Suprapubic skin (tissue), 4 donors: Measurements from ENCODE around the gene ZNF213.

ENCODE experiments used
- EP300 ChIP-seq: sonication (generic); formaldehyde crosslinking; IDR thresholded peaks from one replicate; pipeline ENCODE4 v1.6.1; 2017; ENCODE audit warnings: antibody characterized with exemption
- POLR2AphosphoS5 ChIP-seq, 3 donors: sonication (generic); formaldehyde crosslinking; IDR thresholded peaks; one replicate each; pipeline ENCODE4 v1.6.1; 2017; ENCODE audit warnings: antibody characterized with exemption in 3 of 3
- TF ChIP-seq, protein P1 (sequence below), 2 donors: fragments of 200-600 bp in 1 of 2; fragments of 450-650 bp in 1 of 2; sonication (generic) in 1 of 2; IDR thresholded peaks; one replicate each; pipeline ENCODE4 v1.5.1; 2016 to 2019; ENCODE audit warnings: antibody characterized with exemption in 2 of 2, mild to moderate bottlenecking in 1 of 2, moderate library complexity in 1 of 2

DNA sequence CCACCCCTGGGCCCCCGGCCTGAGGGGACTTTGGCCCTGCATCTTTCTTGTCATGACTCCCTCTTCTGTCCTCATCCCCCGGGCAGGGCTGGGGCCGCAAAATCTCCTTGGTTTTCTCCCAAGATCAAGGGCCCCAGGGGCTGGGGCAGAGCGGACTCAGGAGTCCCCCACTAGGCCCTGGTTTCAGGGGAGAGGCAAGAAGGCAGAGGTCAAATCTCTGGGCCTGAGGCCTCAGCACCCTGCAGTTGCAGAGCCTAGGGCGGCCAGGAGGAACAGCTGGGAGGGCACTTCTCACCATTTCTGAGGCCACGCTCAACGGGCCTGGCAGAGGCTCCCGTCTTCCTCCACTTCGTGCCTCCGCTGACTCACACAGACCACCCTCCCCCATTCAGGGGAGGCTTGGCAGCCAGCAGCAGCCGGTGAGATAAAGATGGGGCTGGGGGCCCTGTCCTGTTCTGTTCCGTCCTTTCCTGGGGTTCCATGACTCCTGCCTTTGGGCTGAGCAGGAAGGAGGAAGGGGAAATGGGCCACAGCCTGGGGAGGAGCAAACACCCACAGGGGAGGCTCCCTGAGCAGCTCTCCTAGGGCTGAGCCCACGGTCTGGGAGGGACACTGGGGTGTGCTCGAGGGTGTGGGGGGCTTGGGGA, 48.1 kb upstream of the ZNF213 start:
- TF ChIP-seq POLR2AphosphoS5 (IDR thresholded peaks at IDR 0.05), result no peak
- TF ChIP-seq EP300, result no peak
- TF ChIP-seq, protein P1, sequence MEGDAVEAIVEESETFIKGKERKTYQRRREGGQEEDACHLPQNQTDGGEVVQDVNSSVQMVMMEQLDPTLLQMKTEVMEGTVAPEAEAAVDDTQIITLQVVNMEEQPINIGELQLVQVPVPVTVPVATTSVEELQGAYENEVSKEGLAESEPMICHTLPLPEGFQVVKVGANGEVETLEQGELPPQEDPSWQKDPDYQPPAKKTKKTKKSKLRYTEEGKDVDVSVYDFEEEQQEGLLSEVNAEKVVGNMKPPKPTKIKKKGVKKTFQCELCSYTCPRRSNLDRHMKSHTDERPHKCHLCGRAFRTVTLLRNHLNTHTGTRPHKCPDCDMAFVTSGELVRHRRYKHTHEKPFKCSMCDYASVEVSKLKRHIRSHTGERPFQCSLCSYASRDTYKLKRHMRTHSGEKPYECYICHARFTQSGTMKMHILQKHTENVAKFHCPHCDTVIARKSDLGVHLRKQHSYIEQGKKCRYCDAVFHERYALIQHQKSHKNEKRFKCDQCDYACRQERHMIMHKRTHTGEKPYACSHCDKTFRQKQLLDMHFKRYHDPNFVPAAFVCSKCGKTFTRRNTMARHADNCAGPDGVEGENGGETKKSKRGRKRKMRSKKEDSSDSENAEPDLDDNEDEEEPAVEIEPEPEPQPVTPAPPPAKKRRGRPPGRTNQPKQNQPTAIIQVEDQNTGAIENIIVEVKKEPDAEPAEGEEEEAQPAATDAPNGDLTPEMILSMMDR (IDR thresholded peaks at IDR 0.05), result no peak
